Measurements from ENCODE around the gene WDFY3.
A peak's percentile ranks its signal among the peaks of the same experiment; 100 is the strongest.
"Not testable (repeated sequence)": the region's sequence is repeated elsewhere in the genome, so short reads cannot be mapped to it uniquely, and the experiment has no call there.

Gene WDFY3

GRCh38 chr4:84681486-84682274, 284.8 kb downstream of the WDFY3 start:
- no peak overlapping the region for H3K4me2 ChIP-seq (ENCODE audit: low read length)
- peaks cover 24% of the 10 kb centered on the region for H3K4me1 ChIP-seq (ENCODE audit: control insufficient read depth, insufficient read depth, low read length)
- peaks cover 69% of the 10 kb centered on the region for H3K36me3 ChIP-seq (ENCODE audit: insufficient read depth, low read length)
- H3K9me3 ChIP-seq (replicated peaks; ENCODE audit: low read length): no peaks in the 10 kb centered on the region
- H3K9ac ChIP-seq (ENCODE audit: low read depth, low read length): no peak overlapping the region
- H3K27me3 ChIP-seq (ENCODE audit: control insufficient read depth, insufficient read depth, low read length): no peaks in the 10 kb centered on the region
- H3K4me3 ChIP-seq (ENCODE audit: low read length): no peak overlapping the region

- no peaks in the 10 kb centered on the region for H3K9me3 ChIP-seq (replicated peaks; ENCODE audit: low read length)
- H3K9ac ChIP-seq (ENCODE audit: low read depth, low read length): no peak overlapping the region
- no peak overlapping the region for H3K4me2 ChIP-seq (ENCODE audit: low read length)
- no peaks in the 10 kb centered on the region for H3K27me3 ChIP-seq (ENCODE audit: control insufficient read depth, insufficient read depth, low read length)
- H3K36me3 ChIP-seq (ENCODE audit: insufficient read depth, low read length): peaks cover 66% of the 10 kb centered on the region
- H3K4me1 ChIP-seq (ENCODE audit: control insufficient read depth, insufficient read depth, low read length): peaks cover 21% of the 10 kb centered on the region
- no peak overlapping the region for H3K4me3 ChIP-seq (ENCODE audit: low read length)
Measured at GRCh38 chr4:84680956-84681355, 285.5 kb downstream of the WDFY3 start.

GRCh38 chr4:84678976-84679744, 287.3 kb downstream of the WDFY3 start:
- no peak overlapping the region for H3K4me2 ChIP-seq (ENCODE audit: low read length)
- peaks cover 21% of the 10 kb centered on the region for H3K4me1 ChIP-seq (ENCODE audit: control insufficient read depth, insufficient read depth, low read length)
- H3K36me3 ChIP-seq (ENCODE audit: insufficient read depth, low read length): peaks cover 55% of the 10 kb centered on the region
- no peak overlapping the region for H3K4me3 ChIP-seq (ENCODE audit: low read length)
- no peaks in the 10 kb centered on the region for H3K9me3 ChIP-seq (replicated peaks; ENCODE audit: low read length)
- no peak overlapping the region for H3K9ac ChIP-seq (ENCODE audit: low read depth, low read length)
- no peaks in the 10 kb centered on the region for H3K27me3 ChIP-seq (ENCODE audit: control insufficient read depth, insufficient read depth, low read length)

GRCh38 chr4:84677995-84678394, 288.5 kb downstream of the WDFY3 start:
- Histone ChIP-seq H3K4me2 (ENCODE audit: low read length) (no peak overlapping the region), H3K36me3 (ENCODE audit: insufficient read depth, low read length) (peaks cover 45% of the 10 kb centered on the region), H3K27me3 (ENCODE audit: control insufficient read depth, insufficient read depth, low read length) (no peaks in the 10 kb centered on the region), H3K4me1 (ENCODE audit: control insufficient read depth, insufficient read depth, low read length) (peaks cover 26% of the 10 kb centered on the region), H3K4me3 (ENCODE audit: low read length) (no peak overlapping the region), H3K9ac (ENCODE audit: low read depth, low read length) (no peak overlapping the region), H3K9me3 (replicated peaks; ENCODE audit: low read length) (no peaks in the 10 kb centered on the region)

GRCh38 chr4:84677093-84677492, 289.4 kb downstream of the WDFY3 start:
- peaks cover 18% of the 10 kb centered on the region for H3K4me1 ChIP-seq (ENCODE audit: control insufficient read depth, insufficient read depth, low read length)
- H3K9me3 ChIP-seq (replicated peaks; ENCODE audit: low read length): no peaks in the 10 kb centered on the region
- no peak overlapping the region for H3K4me2 ChIP-seq (ENCODE audit: low read length)
- no peaks in the 10 kb centered on the region for H3K27me3 ChIP-seq (ENCODE audit: control insufficient read depth, insufficient read depth, low read length)
- peaks cover 44% of the 10 kb centered on the region for H3K36me3 ChIP-seq (ENCODE audit: insufficient read depth, low read length)
- H3K9ac ChIP-seq (ENCODE audit: low read depth, low read length): no peak overlapping the region
- H3K4me3 ChIP-seq (ENCODE audit: low read length): no peak overlapping the region

- Histone ChIP-seq H3K27me3 (ENCODE audit: control insufficient read depth, insufficient read depth, low read length) (no peaks in the 10 kb centered on the region), H3K4me3 (ENCODE audit: low read length) (peak overlapping the region; percentile 12), H3K9ac (ENCODE audit: low read depth, low read length) (peak overlapping the region; percentile 7), H3K9me3 (replicated peaks; ENCODE audit: low read length) (no peaks in the 10 kb centered on the region), H3K36me3 (ENCODE audit: insufficient read depth, low read length) (peaks cover 52% of the 10 kb centered on the region), H3K4me1 (ENCODE audit: control insufficient read depth, insufficient read depth, low read length) (peaks cover 12% of the 10 kb centered on the region), H3K4me2 (ENCODE audit: low read length) (peak overlapping the region; percentile 29)
Measured at GRCh38 chr4:84673475-84674240, 292.8 kb downstream of the WDFY3 start.

GRCh38 chr4:84672177-84672576, 294.3 kb downstream of the WDFY3 start:
- H3K9me3 ChIP-seq (replicated peaks; ENCODE audit: low read length): no peaks in the 10 kb centered on the region
- no peak overlapping the region for H3K9ac ChIP-seq (ENCODE audit: low read depth, low read length)
- H3K4me3 ChIP-seq (ENCODE audit: low read length): no peak overlapping the region
- peaks cover 12% of the 10 kb centered on the region for H3K4me1 ChIP-seq (ENCODE audit: control insufficient read depth, insufficient read depth, low read length)
- peaks cover 42% of the 10 kb centered on the region for H3K36me3 ChIP-seq (ENCODE audit: insufficient read depth, low read length)
- no peaks in the 10 kb centered on the region for H3K27me3 ChIP-seq (ENCODE audit: control insufficient read depth, insufficient read depth, low read length)
- H3K4me2 ChIP-seq (ENCODE audit: low read length): no peak overlapping the region

GRCh38 chr4:84669201-84669600, 297.3 kb downstream of the WDFY3 start:
- Histone ChIP-seq H3K9me3 (replicated peaks; ENCODE audit: low read length) (no peaks in the 10 kb centered on the region), H3K4me2 (ENCODE audit: low read length) (no peak overlapping the region), H3K9ac (ENCODE audit: low read depth, low read length) (no peak overlapping the region), H3K27me3 (ENCODE audit: control insufficient read depth, insufficient read depth, low read length) (no peaks in the 10 kb centered on the region), H3K36me3 (ENCODE audit: insufficient read depth, low read length) (peaks cover 38% of the 10 kb centered on the region), H3K4me1 (ENCODE audit: control insufficient read depth, insufficient read depth, low read length) (peaks cover 12% of the 10 kb centered on the region), H3K4me3 (ENCODE audit: low read length) (no peak overlapping the region)

- Histone ChIP-seq H3K4me2 (ENCODE audit: low read length) (no peak overlapping the region), H3K9me3 (replicated peaks; ENCODE audit: low read length) (no peaks in the 10 kb centered on the region), H3K36me3 (ENCODE audit: insufficient read depth, low read length) (peaks cover 25% of the 10 kb centered on the region)
Measured at GRCh38 chr4:84666439-84666838, 300.1 kb downstream of the WDFY3 start.

GRCh38 chr4:84664767-84665166, 301.7 kb downstream of the WDFY3 start:
- H3K36me3 ChIP-seq (ENCODE audit: insufficient read depth, low read length): peaks cover 12% of the 10 kb centered on the region
- not testable (repeated sequence) for H3K4me1 ChIP-seq (ENCODE audit: control insufficient read depth, insufficient read depth, low read length); H3K9ac ChIP-seq (ENCODE audit: low read depth, low read length); H3K4me3 ChIP-seq (ENCODE audit: low read length); H3K4me2 ChIP-seq (ENCODE audit: low read length); H3K9me3 ChIP-seq (replicated peaks; ENCODE audit: low read length); H3K27me3 ChIP-seq (ENCODE audit: control insufficient read depth, insufficient read depth, low read length)

More at GRCh38 chr4:84666439-84666838, 300.1 kb downstream of the WDFY3 start:
- Histone ChIP-seq H3K9ac (ENCODE audit: low read depth, low read length) (no peak overlapping the region), H3K4me3 (ENCODE audit: low read length) (no peak overlapping the region), H3K4me1 (ENCODE audit: control insufficient read depth, insufficient read depth, low read length) (no peaks in the 10 kb centered on the region), H3K27me3 (ENCODE audit: control insufficient read depth, insufficient read depth, low read length) (no peaks in the 10 kb centered on the region)

GRCh38 chr4:84661191-84661939, 305.1 kb downstream of the WDFY3 start:
- no peaks in the 10 kb centered on the region for H3K27me3 ChIP-seq (ENCODE audit: control insufficient read depth, insufficient read depth, low read length)
- H3K36me3 ChIP-seq (ENCODE audit: insufficient read depth, low read length): peaks cover 3% of the 10 kb centered on the region
- no peak overlapping the region for H3K4me3 ChIP-seq (ENCODE audit: low read length)
- no peak overlapping the region for H3K4me2 ChIP-seq (ENCODE audit: low read length)
- H3K4me1 ChIP-seq (ENCODE audit: control insufficient read depth, insufficient read depth, low read length): no peaks in the 10 kb centered on the region
- H3K9ac ChIP-seq (ENCODE audit: low read depth, low read length): no peak overlapping the region
- H3K9me3 ChIP-seq (replicated peaks; ENCODE audit: low read length): no peaks in the 10 kb centered on the region
